Left lung (tissue), 10 donors: ENCODE data around the gene UBE2K. TPM values are rescaled to one million over a fixed set of nuclear protein-coding genes. Genes with fewer than 3 reads are reported as not detected.
"Not testable (repeated sequence)": the region's sequence is repeated elsewhere in the genome, so short reads cannot be mapped to it uniquely, and the experiment has no call there.

ENCODE experiments used
- ATAC-seq: fragments of 200-7000 bp; cut with Tn5 transposase; one replicate; pipeline ENCODE4 v1.9.1; 2020; ENCODE audit warnings: moderate library complexity
- DNase-seq, 4 donors: peaks; one replicate each; pipeline ENCODE4 v3.0.0-alpha.2; 2013 to 2020
- H3K27ac ChIP-seq, 2 donors: fragments of 200-600 bp; sonication (generic) in 1 of 2; one replicate each; pipeline versions ENCODE4 v1.5.0 to v1.8.0; 2020 to 2021
- H3K27me3 ChIP-seq, 2 donors: fragments of 200-600 bp; sonication (generic) in 1 of 2; one replicate each; pipeline versions ENCODE4 v1.5.0 to v1.8.0; 2020 to 2021
- H3K36me3 ChIP-seq, 2 donors: fragments of 200-600 bp; sonication (generic) in 1 of 2; one replicate each; pipeline versions ENCODE4 v1.5.0 to v1.8.0; 2020 to 2021
- H3K4me1 ChIP-seq, 2 donors: fragments of 200-600 bp; one replicate each; pipeline ENCODE4 v1.8.0; 2021
- H3K4me3 ChIP-seq, 2 donors: fragments of 200-600 bp; sonication (generic) in 1 of 2; one replicate each; pipeline versions ENCODE4 v1.5.0 to v1.8.0; 2020 to 2021; ENCODE audit warnings: mild to moderate bottlenecking in 1 of 2
- H3K9me3 ChIP-seq, 2 donors: fragments of 200-600 bp; sonication (generic) in 1 of 2; one replicate each; pipeline versions ENCODE4 v1.5.0 to v1.8.0; 2020 to 2021
- CTCF ChIP-seq, 2 donors: fragments of 200-600 bp; sonication (generic) in 1 of 2; IDR thresholded peaks; one replicate each; pipeline versions ENCODE4 v1.5.0 to v1.8.0; 2021; ENCODE audit warnings: antibody characterized with exemption in 2 of 2
- intact Hi-C, 2 donors: fragments of 100-400 bp; cut with DNase I; formaldehyde crosslinking; loops; one replicate each; pipeline versions ENCODE4 v1.11.2 to v1.14.2; 2022
- polyA plus RNA-seq, 6 donors: library from polyadenylated mRNA; unstranded; fragments of 120-200 nt; gene quantifications; one replicate each; pipeline ENCODE4 v1.2.1, GENCODE V29; 2013; ENCODE audit not compliant: insufficient read length in 6 of 6
- total RNA-seq, 2 donors: library from RNA; stranded (reverse); fragmentation: NEBNext Ultra II Directional; extraction: Animal tissue kit (Norgen Biotek cat#: 25700); gene quantifications; one replicate each; pipeline ENCODE4 v1.2.1, GENCODE V29; 2021
- donor health status: DM: no; HTN: yes; CAD: no.
- donor health status: DM: no; HTN: no; CAD: no.

UBE2K gene
- total and polyA plus RNA-seq, 8 donors, result 54.5 to 87.4 (median 75.9) TPM

GRCh38 chr4:39718366-39719323, 20.7 kb downstream of the UBE2K start:
- intact Hi-C loops, result no loop called here
- H3K36me3 ChIP-seq, result peaks cover 0 to 17% of the 10 kb centered on the region in 2 donors
- DNase-seq (no peak), ATAC-seq (peak; percentile 80)
- H3K9me3 ChIP-seq, result no peaks in the 10 kb centered on the region
- H3K4me1 ChIP-seq, result peaks cover 4 to 37% of the 10 kb centered on the region in 2 donors
- no peak overlapping the region for H3K27ac ChIP-seq
- H3K4me3 ChIP-seq, result no peak overlapping the region
- TF ChIP-seq CTCF (IDR thresholded peaks at IDR 0.05), result no peak
- no peaks in the 10 kb centered on the region for H3K27me3 ChIP-seq

- no peak for ATAC-seq
- DNase-seq, result no peak
- peaks cover 0 to 17% of the 10 kb centered on the region in 2 donors for H3K36me3 ChIP-seq
- H3K4me1 ChIP-seq, result peaks cover 0 to 35% of the 10 kb centered on the region in 2 donors
- no peak for TF ChIP-seq CTCF (IDR thresholded peaks at IDR 0.05)
- H3K4me3 ChIP-seq, result no peak overlapping the region
- intact Hi-C loops, result no loop called here
- H3K9me3 ChIP-seq, result no peaks in the 10 kb centered on the region
- no peaks in the 10 kb centered on the region for H3K27me3 ChIP-seq
- no peak overlapping the region for H3K27ac ChIP-seq
These were observed 22.1 kb downstream of the UBE2K start for GRCh38 chr4:39719804-39720580.

GRCh38 chr4:39721273-39721672, 23.3 kb downstream of the UBE2K start:
- peaks cover 3 to 40% of the 10 kb centered on the region in 2 donors for H3K4me1 ChIP-seq
- H3K27ac ChIP-seq, intact Hi-C loops, DNase-seq, H3K9me3 ChIP-seq, ATAC-seq, H3K4me3 ChIP-seq, H3K27me3 ChIP-seq: not testable (repeated sequence)
- H3K36me3 ChIP-seq, result peaks cover 0 to 17% of the 10 kb centered on the region in 2 donors

GRCh38 chr4:39721788-39722187, 23.9 kb downstream of the UBE2K start:
- intact Hi-C loops, result no loop called here
- peaks cover 3 to 40% of the 10 kb centered on the region in 2 donors for H3K4me1 ChIP-seq
- ATAC-seq, result no peak
- H3K36me3 ChIP-seq, result peaks cover 0 to 17% of the 10 kb centered on the region in 2 donors
- no peaks in the 10 kb centered on the region for H3K27me3 ChIP-seq
- no peaks in the 10 kb centered on the region for H3K9me3 ChIP-seq
- no peak for TF ChIP-seq CTCF (IDR thresholded peaks at IDR 0.05)
- no peak for DNase-seq
- H3K4me3 ChIP-seq, result no peak overlapping the region
- H3K27ac ChIP-seq, result no peak overlapping the region

GRCh38 chr4:39729557-39729956, 31.6 kb downstream of the UBE2K start:
- H3K27ac ChIP-seq, result peak overlapping the region in 1 of 2 donors; percentile 6
- intact Hi-C loops, result no loop called here
- DNase-seq (no peak), ATAC-seq (peak; percentile 57)
- peaks cover 0 to 10% of the 10 kb centered on the region in 2 donors for H3K36me3 ChIP-seq
- H3K4me1 ChIP-seq, result peaks cover 8 to 27% of the 10 kb centered on the region in 2 donors
- no peak overlapping the region for H3K4me3 ChIP-seq
- no peaks in the 10 kb centered on the region for H3K27me3 ChIP-seq
- H3K9me3 ChIP-seq, result no peaks in the 10 kb centered on the region
- no peak for TF ChIP-seq CTCF (IDR thresholded peaks at IDR 0.05)
